Inflammatory macrophage treated with lipopolysaccharide for 1 hour (primary cell): ENCODE measurements around the gene AHRR.

ENCODE experiments used
- DNase-seq, 2 donors: peaks; one replicate each; pipeline ENCODE4 v3.0.0-alpha.2; 2020 to 2022

The AHRR gene

GRCh38 chr5:431001-431710, 109.6 kb downstream of the AHRR start:
- DNase-seq = peak; percentile 33 to 60

GRCh38 chr5:431711-432050, 110.2 kb downstream of the AHRR start:
- no peak for DNase-seq

- DNase-seq = no peak
Observed at GRCh38 chr5:432201-432927, 110.8 kb downstream of the AHRR start.

- no peak for DNase-seq
Observed at GRCh38 chr5:432928-433791, 111.6 kb downstream of the AHRR start.

GRCh38 chr5:433836-434235, 112.3 kb downstream of the AHRR start:
- DNase-seq = no peak

GRCh38 chr5:434443-435146, 113.1 kb downstream of the AHRR start:
- DNase-seq = no peak

GRCh38 chr5:435156-435790, 113.8 kb downstream of the AHRR start:
- DNase-seq = no peak

- DNase-seq = no peak
Observed at GRCh38 chr5:435961-436640, 114.6 kb downstream of the AHRR start.

GRCh38 chr5:436641-436975, 115.1 kb downstream of the AHRR start:
- no peak for DNase-seq

GRCh38 chr5:437281-437771, 115.8 kb downstream of the AHRR start:
- no peak for DNase-seq

- no peak for DNase-seq
Observed at GRCh38 chr5:438481-438981, 117.0 kb downstream of the AHRR start.

GRCh38 chr5:439181-439580, 117.7 kb downstream of the AHRR start:
- no peak for DNase-seq

- DNase-seq = no peak
Observed at GRCh38 chr5:439636-440035, 118.1 kb downstream of the AHRR start.

GRCh38 chr5:440401-441201, 119.1 kb downstream of the AHRR start:
- DNase-seq = peak; percentile 20 to 40

- no peak for DNase-seq
Observed at GRCh38 chr5:441996-442334, 120.5 kb downstream of the AHRR start.

- peak; percentile 56 to 64 for DNase-seq
Observed at GRCh38 chr5:442335-443238, 121.1 kb downstream of the AHRR start, which contains the start of gene EXOC3. Gene EXOC3, plus strand, starts transcription at chr5:443176. Its CDS starts 3,030 bp downstream, at chr5:446206.

GRCh38 chr5:443239-444151, 122.0 kb downstream of the AHRR start:
- no peak for DNase-seq

- DNase-seq = no peak
Observed at GRCh38 chr5:444226-444625, 122.7 kb downstream of the AHRR start.

GRCh38 chr5:445591-445990, 124.1 kb downstream of the AHRR start:
- no peak for DNase-seq
